ENCODE data around the gene GBGT1. TPM values are rescaled to one million over a fixed set of nuclear protein-coding genes. Genes with fewer than 3 reads are reported as not detected.
"Not testable (repeated sequence)": the region's sequence is repeated elsewhere in the genome, so short reads cannot be mapped to it uniquely, and the experiment has no call there.

The GBGT1 gene
- total and polyA plus RNA-seq, 4 donors, result 2.8 to 28.9 (median 9.2) TPM

GRCh38 chr9:133186736-133187135 is 23.0 kb upstream of the GBGT1 start:
- Histone ChIP-seq H3K36me3 (ENCODE audit: control insufficient read depth in 1 of 2, insufficient read depth in 2 of 2, low read length in 1 of 2) (no peaks in the 10 kb centered on the region), H3K27me3 (ENCODE audit: control insufficient read depth in 1 of 2, insufficient read depth in 2 of 2, low read length in 1 of 2) (no peaks in the 10 kb centered on the region), H3K4me1 (ENCODE audit: control insufficient read depth in 1 of 2, insufficient read depth in 2 of 2, low read length in 2 of 2) (no peaks in the 10 kb centered on the region), H3K4me3 (ENCODE audit: low read length in 2 of 2) (no peak overlapping the region), H3K9me3 (ENCODE audit: control insufficient read depth, low read length) (no peaks in the 10 kb centered on the region), H3K27ac (ENCODE audit: low read depth in 1 of 2, low read length in 2 of 2) (no peak overlapping the region)
- ATAC-seq (ENCODE audit: low FRiP score), result no peak
- WGBS, 2 donors, result 85 to 86% methylated on average over 6 of the region's 6 CpGs
- intact Hi-C loops (cut with DNase I), result loop anchor here in 1 of 2 donors (2.0 kb wide), 1 partner anchor 300 kb away; no protein-coding TSS in a partner anchor
- DNase-seq, result peak in 1 of 2 donors; percentile 44

- no peaks in the 10 kb centered on the region for H3K9me3 ChIP-seq (ENCODE audit: control insufficient read depth, low read length)
- no peaks in the 10 kb centered on the region for H3K4me1 ChIP-seq (ENCODE audit: control insufficient read depth in 1 of 2, insufficient read depth in 2 of 2, low read length in 2 of 2)
- 7 to 8% methylated on average over 7 of the region's 8 CpGs for WGBS, 2 donors
- no peak overlapping the region for H3K27ac ChIP-seq (ENCODE audit: low read depth in 1 of 2, low read length in 2 of 2)
- no peak overlapping the region for H3K4me3 ChIP-seq (ENCODE audit: low read length in 2 of 2)
- ATAC-seq (ENCODE audit: low FRiP score), result peak; percentile 57
- no peaks in the 10 kb centered on the region for H3K27me3 ChIP-seq (ENCODE audit: control insufficient read depth in 1 of 2, insufficient read depth in 2 of 2, low read length in 1 of 2)
- no peak for DNase-seq
- H3K36me3 ChIP-seq (ENCODE audit: control insufficient read depth in 1 of 2, insufficient read depth in 2 of 2, low read length in 1 of 2), result no peaks in the 10 kb centered on the region
- intact Hi-C loops (cut with DNase I), result loop anchor here in 1 of 2 donors (5.0 kb wide), 1 partner anchor 302 kb away; no protein-coding TSS in a partner anchor
Measured at GRCh38 chr9:133184971-133185370, 21.3 kb upstream of the GBGT1 start.

GRCh38 chr9:133182151-133182550 is 18.4 kb upstream of the GBGT1 start:
- intact Hi-C loops (cut with DNase I), result loop anchor here in 1 of 2 donors (5.0 kb wide), 1 partner anchor 305 kb away; no protein-coding TSS in a partner anchor
- Histone ChIP-seq H3K36me3 (ENCODE audit: control insufficient read depth in 1 of 2, insufficient read depth in 2 of 2, low read length in 1 of 2) (no peaks in the 10 kb centered on the region), H3K27me3 (ENCODE audit: control insufficient read depth in 1 of 2, insufficient read depth in 2 of 2, low read length in 1 of 2) (no peaks in the 10 kb centered on the region), H3K4me3 (ENCODE audit: low read length in 2 of 2) (no peak overlapping the region), H3K4me1 (ENCODE audit: control insufficient read depth in 1 of 2, insufficient read depth in 2 of 2, low read length in 2 of 2) (no peaks in the 10 kb centered on the region), H3K9me3 (ENCODE audit: control insufficient read depth, low read length) (no peaks in the 10 kb centered on the region), H3K27ac (ENCODE audit: low read depth in 1 of 2, low read length in 2 of 2) (no peak overlapping the region)
- 83 to 87% methylated on average over 5 of the region's 5 CpGs for WGBS, 2 donors
- ATAC-seq (ENCODE audit: low FRiP score) (no peak), DNase-seq (peak in 1 of 2 donors; percentile 15)

- 87 to 97% methylated on average over 3 of the region's 3 CpGs for WGBS, 2 donors
- H3K9me3 ChIP-seq (ENCODE audit: control insufficient read depth, low read length), result no peaks in the 10 kb centered on the region
- no peaks in the 10 kb centered on the region for H3K4me1 ChIP-seq (ENCODE audit: control insufficient read depth in 1 of 2, insufficient read depth in 2 of 2, low read length in 2 of 2)
- no peaks in the 10 kb centered on the region for H3K27me3 ChIP-seq (ENCODE audit: control insufficient read depth in 1 of 2, insufficient read depth in 2 of 2, low read length in 1 of 2)
- intact Hi-C loops (cut with DNase I), result loop anchor here in 1 of 2 donors (5.0 kb wide), 1 partner anchor 306 kb away; no protein-coding TSS in a partner anchor
- no peaks in the 10 kb centered on the region for H3K36me3 ChIP-seq (ENCODE audit: control insufficient read depth in 1 of 2, insufficient read depth in 2 of 2, low read length in 1 of 2)
- no peak overlapping the region for H3K27ac ChIP-seq (ENCODE audit: low read depth in 1 of 2, low read length in 2 of 2)
- ATAC-seq (ENCODE audit: low FRiP score) (no peak), DNase-seq (no peak)
- no peak overlapping the region for H3K4me3 ChIP-seq (ENCODE audit: low read length in 2 of 2)
Measured at GRCh38 chr9:133181561-133181960, 17.8 kb upstream of the GBGT1 start.

- DNase-seq (no peak), ATAC-seq (ENCODE audit: low FRiP score) (no peak)
- 71 to 75% methylated on average over 5 of the region's 5 CpGs for WGBS, 2 donors
- Histone ChIP-seq H3K36me3 (ENCODE audit: control insufficient read depth in 1 of 2, insufficient read depth in 2 of 2, low read length in 1 of 2) (no peaks in the 10 kb centered on the region), H3K9me3 (ENCODE audit: control insufficient read depth, low read length) (no peaks in the 10 kb centered on the region), H3K4me1 (ENCODE audit: control insufficient read depth in 1 of 2, insufficient read depth in 2 of 2, low read length in 2 of 2) (no peaks in the 10 kb centered on the region), H3K4me3 (ENCODE audit: low read length in 2 of 2) (no peak overlapping the region), H3K27ac (ENCODE audit: low read depth in 1 of 2, low read length in 2 of 2) (no peak overlapping the region), H3K27me3 (ENCODE audit: control insufficient read depth in 1 of 2, insufficient read depth in 2 of 2, low read length in 1 of 2) (no peaks in the 10 kb centered on the region)
- intact Hi-C loops (cut with DNase I), result loop anchor here in 1 of 2 donors (5.0 kb wide), 1 partner anchor 306 kb away; no protein-coding TSS in a partner anchor
Measured at GRCh38 chr9:133180953-133181352, 17.2 kb upstream of the GBGT1 start.

- Histone ChIP-seq H3K27ac (ENCODE audit: low read depth in 1 of 2, low read length in 2 of 2) (no peak overlapping the region), H3K9me3 (ENCODE audit: control insufficient read depth, low read length) (no peaks in the 10 kb centered on the region), H3K4me3 (ENCODE audit: low read length in 2 of 2) (no peak overlapping the region), H3K27me3 (ENCODE audit: control insufficient read depth in 1 of 2, insufficient read depth in 2 of 2, low read length in 1 of 2) (peaks cover 0 to 3% of the 10 kb centered on the region in 2 donors), H3K36me3 (ENCODE audit: control insufficient read depth in 1 of 2, insufficient read depth in 2 of 2, low read length in 1 of 2) (no peaks in the 10 kb centered on the region), H3K4me1 (ENCODE audit: control insufficient read depth in 1 of 2, insufficient read depth in 2 of 2, low read length in 2 of 2) (no peaks in the 10 kb centered on the region)
- no peak for DNase-seq
- WGBS, 2 donors, result 76 to 81% methylated on average over 7 of the region's 7 CpGs
- no peak for ATAC-seq (ENCODE audit: low FRiP score)
- intact Hi-C loops (cut with DNase I), result no loop called here
Measured at GRCh38 chr9:133173056-133173455, 9.3 kb upstream of the GBGT1 start.

- ATAC-seq (ENCODE audit: low FRiP score) (no peak), DNase-seq (peak in 1 of 2 donors; percentile 59)
- H3K4me1 ChIP-seq (ENCODE audit: control insufficient read depth in 1 of 2, insufficient read depth in 2 of 2, low read length in 2 of 2), result no peaks in the 10 kb centered on the region
- H3K27me3 ChIP-seq (ENCODE audit: control insufficient read depth in 1 of 2, insufficient read depth in 2 of 2, low read length in 1 of 2), result peaks cover 0 to 3% of the 10 kb centered on the region in 2 donors
- H3K27ac ChIP-seq (ENCODE audit: low read depth in 1 of 2, low read length in 2 of 2), result no peak overlapping the region
- H3K4me3 ChIP-seq (ENCODE audit: low read length in 2 of 2), result no peak overlapping the region
- intact Hi-C loops (cut with DNase I), result no loop called here
- H3K9me3 ChIP-seq (ENCODE audit: control insufficient read depth, low read length), result no peaks in the 10 kb centered on the region
- H3K36me3 ChIP-seq (ENCODE audit: control insufficient read depth in 1 of 2, insufficient read depth in 2 of 2, low read length in 1 of 2), result no peaks in the 10 kb centered on the region
- 75 to 77% methylated on average over 29 of the region's 29 CpGs for WGBS, 2 donors
Measured at GRCh38 chr9:133171161-133171961, 7.6 kb upstream of the GBGT1 start.

GRCh38 chr9:133170716-133171115 is 7.0 kb upstream of the GBGT1 start:
- H3K27me3 ChIP-seq (ENCODE audit: control insufficient read depth in 1 of 2, insufficient read depth in 2 of 2, low read length in 1 of 2), result peaks cover 0 to 3% of the 10 kb centered on the region in 2 donors
- no peak for ATAC-seq (ENCODE audit: low FRiP score)
- no peaks in the 10 kb centered on the region for H3K4me1 ChIP-seq (ENCODE audit: control insufficient read depth in 1 of 2, insufficient read depth in 2 of 2, low read length in 2 of 2)
- DNase-seq, result no peak
- no peaks in the 10 kb centered on the region for H3K9me3 ChIP-seq (ENCODE audit: control insufficient read depth, low read length)
- H3K27ac ChIP-seq (ENCODE audit: low read depth in 1 of 2, low read length in 2 of 2), result no peak overlapping the region
- WGBS, 2 donors, result 92 to 93% methylated on average over 11 of the region's 11 CpGs
- intact Hi-C loops (cut with DNase I), result no loop called here
- no peaks in the 10 kb centered on the region for H3K36me3 ChIP-seq (ENCODE audit: control insufficient read depth in 1 of 2, insufficient read depth in 2 of 2, low read length in 1 of 2)
- H3K4me3 ChIP-seq (ENCODE audit: low read length in 2 of 2), result no peak overlapping the region

- intact Hi-C loops (cut with DNase I); H3K4me1 ChIP-seq (ENCODE audit: control insufficient read depth in 1 of 2, insufficient read depth in 2 of 2, low read length in 2 of 2); H3K27ac ChIP-seq (ENCODE audit: low read depth in 1 of 2, low read length in 2 of 2); H3K4me3 ChIP-seq (ENCODE audit: low read length in 2 of 2); ATAC-seq (ENCODE audit: low FRiP score); H3K36me3 ChIP-seq (ENCODE audit: control insufficient read depth in 1 of 2, insufficient read depth in 2 of 2, low read length in 1 of 2); H3K9me3 ChIP-seq (ENCODE audit: control insufficient read depth, low read length); H3K27me3 ChIP-seq (ENCODE audit: control insufficient read depth in 1 of 2, insufficient read depth in 2 of 2, low read length in 1 of 2): not testable (repeated sequence)
- 91 to 94% methylated on average over 12 of the region's 12 CpGs for WGBS, 2 donors
- peak in 1 of 2 donors; percentile 35 for DNase-seq
Measured at GRCh38 chr9:133169687-133170086, 6.0 kb upstream of the GBGT1 start.

All from aorta (tissue), 5 donors.